NCI-H2196 (cell line): Measurements from ENCODE around the gene MEGF6.
A peak's percentile ranks its signal among the peaks of the same experiment; 100 is the strongest.

ENCODE experiments used
- DNase-seq: peaks from one replicate; lab custom pipeline; 2025; ENCODE audit not compliant: unreplicated experiment; lab: John Stamatoyannopoulos, UW

MEGF6 gene

DNA sequence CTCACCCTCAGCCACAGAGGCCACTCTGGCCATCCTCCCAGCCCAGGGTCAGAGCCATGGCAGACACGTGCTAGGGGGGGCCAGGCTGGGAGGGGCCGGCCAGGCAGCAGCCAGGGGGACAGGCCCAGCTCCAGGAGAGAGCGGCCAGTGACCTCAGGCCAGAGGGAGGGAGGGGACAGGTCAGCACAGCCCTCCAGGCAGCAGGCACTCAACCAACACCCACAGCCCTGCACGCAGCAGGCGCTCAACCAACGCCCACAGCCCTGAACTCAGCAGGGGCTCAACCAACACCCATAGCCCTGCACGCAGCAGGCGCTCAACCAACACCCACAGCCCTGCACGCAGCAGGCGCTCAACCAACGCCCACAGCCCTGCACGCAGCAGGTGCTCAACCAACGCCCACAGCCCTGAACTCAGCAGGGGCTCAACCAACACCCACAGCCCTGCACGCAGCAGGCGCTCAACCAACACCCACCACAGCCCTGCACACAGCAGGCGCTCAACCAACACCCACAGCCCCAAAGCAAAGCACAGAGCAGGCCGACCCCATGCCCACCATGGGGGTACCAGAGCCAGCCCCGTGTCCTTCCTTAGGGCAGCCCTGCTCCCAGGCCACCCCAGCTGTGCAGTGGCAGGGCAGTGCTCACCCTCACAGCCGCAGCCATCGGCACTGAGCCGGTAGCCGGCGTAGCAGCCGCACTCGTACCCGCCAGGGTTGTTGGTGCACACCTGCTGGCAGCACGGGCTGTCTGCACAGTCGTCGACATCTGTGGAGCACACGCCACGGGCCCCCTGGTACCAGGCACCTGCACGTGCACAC lies 101.0 kb downstream of the MEGF6 start:
- no peak for DNase-seq

DNA sequence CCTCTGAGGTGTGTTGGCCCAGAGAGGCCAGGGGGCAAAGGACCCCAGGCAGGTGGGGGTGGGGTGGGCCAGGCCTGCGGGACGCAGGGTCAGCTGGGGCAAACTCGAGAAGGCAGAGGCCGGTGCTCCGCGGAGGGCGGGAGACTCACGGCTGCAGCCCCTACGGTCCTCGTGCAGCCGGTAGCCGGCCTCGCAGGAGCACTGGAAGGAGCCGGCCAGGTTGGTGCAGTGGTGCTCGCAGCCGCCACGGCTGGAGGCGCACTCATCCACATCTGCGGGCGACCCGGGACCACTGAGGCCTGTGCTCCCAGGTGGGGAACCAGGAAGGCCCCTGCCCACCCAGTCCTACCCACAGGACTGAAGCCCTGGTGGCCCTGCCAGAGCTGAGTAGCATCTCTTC lies 101.6 kb downstream of the MEGF6 start:
- no peak for DNase-seq

DNA sequence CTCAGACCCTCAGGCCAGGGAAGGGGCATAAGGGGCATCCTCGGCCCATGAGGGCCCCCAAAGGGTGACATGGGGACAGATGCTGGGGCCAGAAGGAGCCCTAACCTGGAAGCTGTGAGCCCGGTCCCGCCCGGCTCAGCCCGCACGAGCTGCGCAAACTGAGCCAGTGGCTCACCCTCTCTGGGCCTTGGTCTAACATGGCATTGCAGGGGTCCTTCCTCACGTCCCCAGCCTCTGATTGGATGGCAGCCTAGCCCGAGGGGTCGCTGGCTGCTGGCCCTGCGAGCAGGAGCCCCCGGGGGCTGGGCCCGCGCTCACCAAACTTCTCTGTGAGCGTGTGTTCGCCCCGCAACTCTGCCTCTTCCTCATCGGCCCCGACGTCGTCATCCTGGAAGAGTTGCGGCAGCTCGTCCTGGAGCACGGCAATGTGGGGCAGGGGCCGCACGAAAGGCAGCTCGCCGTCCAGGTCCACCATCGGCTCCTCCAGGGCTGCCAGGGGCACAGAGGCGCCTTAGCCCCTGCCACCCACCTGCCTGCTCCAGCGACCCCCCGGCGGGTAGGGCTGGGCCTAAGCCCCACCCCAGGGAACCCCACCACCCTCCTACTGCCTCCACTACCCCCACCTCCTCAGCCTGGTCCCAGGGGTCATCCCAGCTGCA lies 102.4 kb downstream of the MEGF6 start:
- no peak for DNase-seq

DNA sequence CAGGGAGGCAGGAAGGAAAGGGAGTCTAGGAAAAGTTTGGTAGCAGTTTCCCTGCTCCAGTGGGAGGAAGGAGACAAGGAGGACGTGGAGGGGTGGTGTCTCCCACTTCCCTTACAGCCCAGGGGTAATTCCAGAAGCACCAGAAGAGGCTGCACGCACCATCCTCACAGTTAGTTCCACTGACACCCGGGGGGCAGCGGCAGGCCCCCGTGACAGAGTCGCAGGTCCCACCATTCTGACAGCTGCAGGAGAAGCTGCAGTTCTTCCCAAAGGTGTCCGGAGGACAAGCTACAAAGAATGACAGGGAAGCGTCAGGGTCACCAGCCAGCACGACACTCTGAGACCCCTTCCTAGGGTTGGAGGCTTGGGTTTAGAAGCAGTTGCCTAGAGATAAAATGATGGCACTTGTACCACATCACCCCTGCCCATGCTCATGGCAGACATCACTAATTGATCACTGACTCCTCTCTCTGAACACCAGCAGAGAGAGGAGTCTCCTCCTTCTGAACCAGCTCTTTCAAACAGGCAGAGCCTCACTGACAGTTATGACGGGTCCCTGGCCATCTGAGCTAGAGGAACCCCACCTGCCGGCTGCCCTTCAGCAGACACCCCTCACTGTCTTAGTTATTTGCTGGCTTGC lies 103.6 kb downstream of the MEGF6 start:
- no peak for DNase-seq

DNA sequence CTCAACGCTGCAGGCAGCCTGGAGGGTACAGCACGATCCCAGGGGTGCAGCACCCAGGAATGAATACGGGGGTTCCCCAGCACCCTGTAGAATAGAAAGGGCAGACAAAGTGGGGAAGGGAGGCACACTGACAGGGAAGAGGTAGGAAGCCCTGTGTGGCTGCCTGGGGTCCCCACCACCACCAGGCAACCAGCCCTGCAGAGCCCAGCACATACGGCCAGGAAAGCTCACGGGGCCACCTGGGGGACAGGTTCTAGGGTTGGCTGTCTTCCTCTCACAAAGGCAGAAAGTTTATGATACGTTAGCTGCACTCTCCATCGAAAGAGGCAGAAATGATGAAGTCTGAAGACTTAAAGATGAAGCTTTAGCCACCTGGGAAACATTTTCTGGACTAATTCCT lies 104.4 kb downstream of the MEGF6 start:
- no peak for DNase-seq

DNA sequence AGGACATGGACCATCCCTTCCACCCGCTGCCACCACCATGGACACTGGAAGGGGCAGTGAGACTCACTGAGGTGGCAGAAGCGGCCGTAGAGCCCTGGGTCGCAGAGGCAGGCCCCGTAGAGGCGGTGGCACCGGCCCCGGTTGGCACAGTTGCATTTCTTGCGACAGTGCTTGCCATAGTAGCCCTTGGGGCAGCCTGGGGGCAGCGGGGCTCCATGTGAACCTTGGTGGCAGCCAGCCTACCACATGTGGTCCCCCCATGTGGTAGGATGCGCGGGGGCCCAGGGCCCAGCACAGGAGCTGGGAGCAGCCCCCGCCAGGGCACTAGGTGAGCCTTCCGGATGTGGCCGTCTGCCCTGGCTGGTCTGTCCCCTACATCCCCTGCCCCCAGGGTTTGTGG lies 105.3 kb downstream of the MEGF6 start:
- no peak for DNase-seq

DNA sequence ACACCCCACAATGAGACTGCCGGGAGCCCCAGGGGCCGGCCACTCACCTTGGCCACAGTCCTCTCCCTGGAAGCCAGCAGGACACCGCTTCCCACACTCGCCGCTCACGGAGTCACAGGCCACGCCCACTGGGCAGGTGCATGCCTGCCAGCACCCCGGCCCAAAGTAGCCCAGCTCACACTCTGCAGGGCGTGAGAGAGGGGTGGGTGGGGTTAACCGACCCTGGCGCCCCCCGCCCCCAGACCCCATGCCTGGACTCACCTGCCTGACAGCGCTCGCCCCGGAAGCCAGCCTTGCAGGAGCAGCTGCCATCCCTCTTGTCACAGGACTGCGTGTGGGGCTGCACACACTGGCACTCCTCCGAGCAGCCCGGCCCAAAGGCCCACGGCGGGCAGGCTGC lies 106.1 kb downstream of the MEGF6 start:
- DNase-seq: peak; percentile 61

DNA sequence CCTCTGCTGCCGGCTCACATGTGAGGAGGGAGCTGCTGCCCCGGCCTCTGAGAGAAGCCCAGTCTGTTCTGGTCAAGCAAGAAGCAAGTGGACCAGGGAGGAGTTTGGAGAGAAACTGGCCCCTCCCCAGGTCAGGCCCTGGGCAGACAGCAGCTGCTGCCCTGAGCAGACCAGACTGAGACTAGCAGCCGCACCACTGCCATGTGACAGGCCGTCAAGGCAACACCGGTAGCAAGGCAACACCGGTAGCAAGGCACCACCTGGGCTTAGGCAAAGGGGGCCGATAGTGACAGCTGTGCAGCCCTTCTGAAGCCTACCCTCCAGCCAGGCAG lies 106.5 kb downstream of the MEGF6 start:
- DNase-seq: peak; percentile 61

DNA sequence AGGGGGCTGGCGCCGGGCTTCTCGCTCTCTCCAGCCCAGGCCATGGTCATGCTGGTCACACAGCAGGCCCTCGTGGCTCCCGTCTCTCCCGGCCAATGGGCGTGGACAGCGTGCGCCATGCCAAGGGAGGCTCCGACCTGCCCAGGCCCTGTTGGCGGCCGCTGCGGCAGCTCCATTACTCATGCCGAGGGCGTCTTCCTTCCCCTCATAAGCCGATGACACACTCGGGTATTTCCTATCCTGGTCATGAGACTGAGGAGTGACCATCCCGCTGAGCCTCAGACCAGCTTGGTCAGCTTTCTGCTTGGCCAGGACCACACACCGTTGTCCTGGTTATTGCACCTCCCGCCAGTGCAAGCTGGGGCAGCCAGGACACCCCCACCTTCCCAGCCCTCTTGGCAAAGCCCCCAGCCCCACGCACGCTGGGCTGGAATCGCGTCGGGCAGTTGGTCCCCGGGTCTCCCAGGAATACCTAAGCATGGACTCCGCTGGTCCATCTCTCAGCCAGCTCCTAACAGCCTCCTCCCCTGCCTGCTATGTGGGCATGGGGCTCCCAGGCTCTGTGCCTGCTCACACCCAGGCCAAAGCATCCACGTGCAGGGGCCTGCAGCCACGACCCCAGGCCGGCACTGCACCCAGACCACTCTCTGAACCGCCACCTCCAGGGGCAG lies 107.0 kb downstream of the MEGF6 start:
- DNase-seq: peak; percentile 14

DNA sequence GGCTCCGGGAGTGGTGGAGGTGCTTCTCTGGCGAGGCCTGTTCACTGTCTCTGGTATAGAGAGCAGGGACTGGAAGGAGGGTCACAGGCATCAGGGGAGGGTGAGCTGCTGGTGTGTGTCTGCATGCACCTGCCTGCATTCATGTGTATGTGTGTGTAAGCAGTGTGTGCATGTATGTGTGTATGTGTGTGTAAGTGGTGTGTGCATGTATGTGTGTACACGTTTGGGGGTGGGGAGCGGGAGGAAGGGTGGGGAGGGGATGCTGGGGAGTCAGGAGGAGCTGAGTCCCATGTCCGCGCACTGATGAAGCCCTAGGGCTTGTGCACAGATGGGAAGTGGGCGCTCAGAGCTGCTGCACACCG lies 107.8 kb downstream of the MEGF6 start:
- DNase-seq: no peak

DNA sequence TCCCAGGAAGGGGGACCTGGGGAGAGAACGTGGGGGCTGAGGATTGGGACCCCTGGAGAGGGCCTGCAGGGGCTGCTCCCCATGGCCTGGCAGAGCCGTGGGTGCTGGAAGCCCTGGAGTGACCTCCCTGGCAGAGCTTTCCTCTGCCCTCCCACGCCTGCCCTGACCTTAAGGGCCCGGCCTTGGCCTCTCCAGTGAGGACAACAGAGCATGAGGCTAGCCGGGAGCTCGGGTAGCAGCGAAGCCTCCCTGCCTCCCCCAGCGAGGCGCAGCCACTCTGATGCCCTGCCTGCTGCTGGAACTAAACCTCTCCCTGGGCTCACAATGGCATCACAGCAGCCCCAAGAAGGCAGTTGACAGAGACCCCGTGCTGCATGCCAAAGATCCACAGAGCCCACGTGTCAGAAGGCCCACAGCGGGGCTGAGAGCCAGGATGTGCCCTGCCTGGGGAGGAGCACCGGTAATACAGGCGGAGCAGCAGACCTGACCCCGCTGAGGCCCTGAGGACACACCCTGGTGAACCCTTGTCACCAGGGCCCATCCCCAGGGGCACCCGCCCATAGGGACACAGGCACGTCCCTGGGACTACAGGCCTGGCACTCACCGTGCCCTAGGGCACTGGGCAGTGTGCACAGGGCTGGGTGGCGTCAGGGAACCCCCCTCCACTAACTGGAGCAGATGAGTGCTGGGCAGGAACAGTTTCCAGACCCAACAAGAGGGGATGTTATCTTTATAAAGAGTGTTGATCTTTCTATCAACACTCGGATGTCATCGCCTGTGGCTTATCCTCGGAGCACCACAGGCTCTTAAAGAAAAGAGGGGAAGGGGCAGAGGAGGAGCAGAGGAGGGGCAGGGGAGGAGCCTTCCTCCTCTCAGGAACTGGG lies 108.4 kb downstream of the MEGF6 start:
- DNase-seq: no peak

DNA sequence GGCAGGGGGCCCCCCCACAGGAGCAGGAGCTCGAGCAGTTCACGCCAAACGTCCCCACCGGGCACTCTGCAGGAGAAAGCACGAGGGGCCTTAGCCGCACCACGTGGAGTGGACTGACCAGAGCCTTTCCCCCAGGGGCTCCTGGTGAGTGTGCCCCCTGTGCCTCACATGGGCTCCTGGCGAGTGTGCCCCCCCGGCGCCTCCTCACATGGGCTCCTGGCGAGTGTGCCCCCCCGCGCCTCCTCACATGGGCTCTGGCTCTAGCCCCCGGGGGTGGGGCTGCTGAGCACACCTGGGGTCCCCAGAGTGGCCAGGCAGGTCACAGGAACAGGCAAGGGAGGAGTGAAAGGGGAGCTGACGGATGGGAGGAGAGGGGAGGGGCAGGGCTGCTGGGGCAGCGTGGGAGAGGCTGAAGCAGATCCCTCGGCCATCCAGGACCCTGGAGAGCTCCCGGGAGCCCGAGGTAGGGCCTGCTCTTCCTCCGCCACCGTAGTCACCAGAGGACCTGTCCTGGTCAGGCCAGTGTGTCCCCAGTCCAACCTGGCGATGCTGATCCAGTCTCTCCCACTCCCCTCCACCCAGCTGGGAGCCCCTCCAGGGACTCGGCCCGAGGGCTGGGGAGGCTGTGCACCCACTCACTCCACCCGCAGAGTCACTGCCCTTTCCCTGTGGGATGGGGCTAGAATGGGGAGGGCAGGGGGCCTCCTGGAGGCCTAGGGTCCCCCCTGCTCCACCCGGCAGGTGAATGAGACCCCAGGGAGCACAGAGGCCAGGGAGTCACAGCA lies 109.3 kb downstream of the MEGF6 start:
- DNase-seq: peak; percentile 11

DNA sequence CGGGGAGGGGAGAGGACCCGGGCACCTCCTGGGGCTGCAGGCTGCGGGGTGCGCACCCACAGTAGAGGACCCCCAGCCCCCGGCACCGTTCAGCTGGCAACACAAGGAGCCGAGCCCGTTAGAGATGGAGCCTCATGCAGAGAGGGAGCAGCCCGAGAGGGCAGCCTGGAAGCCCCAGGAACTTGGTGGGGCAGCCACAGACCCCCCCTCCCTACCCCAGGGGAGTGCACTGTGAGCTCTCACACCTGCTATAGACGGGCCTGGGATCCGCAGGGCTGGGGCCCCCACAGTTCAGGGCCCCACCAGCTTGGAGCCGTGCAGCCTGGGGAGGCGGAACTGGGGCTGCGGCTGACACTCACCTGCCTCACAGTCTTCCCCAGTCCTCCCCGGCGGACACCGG lies 109.9 kb downstream of the MEGF6 start:
- DNase-seq: no peak

DNA sequence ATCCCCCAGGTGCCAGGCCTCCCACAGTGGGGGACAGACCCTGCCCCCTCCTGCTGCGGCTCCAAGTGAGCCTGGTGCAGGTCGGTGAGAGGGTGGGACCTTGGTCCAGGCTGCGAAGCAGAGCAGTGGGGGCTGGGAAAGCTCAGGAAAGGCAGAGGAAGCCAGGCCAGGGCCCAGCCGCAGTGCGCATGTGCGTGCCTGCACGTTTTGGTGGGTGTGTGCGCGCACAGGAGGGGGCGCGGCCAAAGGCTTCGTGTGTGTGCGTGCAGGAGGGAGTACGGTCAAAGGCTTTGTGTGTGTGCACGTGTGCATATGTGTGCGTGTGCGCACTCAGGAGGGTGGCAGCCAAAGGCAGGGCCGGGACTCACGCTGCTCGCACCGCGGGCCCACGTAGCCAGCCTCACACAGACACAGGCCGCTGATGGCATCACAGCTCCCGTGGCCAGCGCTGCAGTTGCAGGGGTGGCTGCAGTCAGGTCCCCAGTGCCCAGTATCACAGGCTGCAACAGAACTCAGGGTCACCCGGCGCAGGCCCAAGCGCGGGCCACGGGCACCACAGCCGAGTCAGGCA lies 111.0 kb downstream of the MEGF6 start:
- no peak for DNase-seq

DNA sequence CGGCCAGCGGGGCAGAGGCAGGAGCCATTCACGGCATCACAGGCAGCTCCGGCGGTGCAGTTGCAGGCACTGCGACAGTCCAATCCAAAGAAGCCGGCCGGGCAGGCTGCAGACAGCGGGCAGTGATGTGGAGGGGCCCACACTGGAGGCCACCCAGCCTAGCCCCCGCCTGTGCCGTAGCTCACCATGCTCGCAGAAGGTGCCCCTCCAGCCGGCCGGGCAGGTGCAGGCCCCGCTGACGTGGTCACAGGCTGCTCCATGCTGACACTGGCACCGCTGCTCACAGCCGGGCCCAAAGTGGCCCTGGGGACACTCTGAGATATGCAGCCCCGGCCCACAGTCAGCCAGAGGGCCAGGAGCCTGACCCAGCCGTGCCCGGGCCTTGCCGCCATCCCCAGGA lies 111.7 kb downstream of the MEGF6 start:
- no peak for DNase-seq

DNA sequence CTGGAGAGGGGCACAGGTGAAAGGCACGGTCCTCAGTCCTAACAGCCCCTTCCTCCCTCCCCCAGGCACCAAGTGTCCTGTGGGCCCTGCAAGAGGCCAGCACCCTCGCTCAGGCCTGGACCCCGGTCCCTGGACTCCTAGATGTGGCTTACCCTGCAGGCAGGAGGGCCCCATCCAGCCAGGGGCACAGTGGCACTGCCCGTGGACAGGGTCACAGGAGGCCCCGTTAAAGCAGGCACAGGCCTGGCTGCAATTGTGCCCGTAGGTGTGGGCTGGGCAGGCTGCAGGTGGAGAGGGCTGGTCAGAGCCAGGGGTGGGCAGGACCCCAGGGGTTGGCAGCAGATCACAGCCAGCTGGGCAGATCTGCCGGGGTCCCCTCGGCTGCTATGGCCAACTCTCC lies 112.3 kb downstream of the MEGF6 start:
- DNase-seq: no peak

DNA sequence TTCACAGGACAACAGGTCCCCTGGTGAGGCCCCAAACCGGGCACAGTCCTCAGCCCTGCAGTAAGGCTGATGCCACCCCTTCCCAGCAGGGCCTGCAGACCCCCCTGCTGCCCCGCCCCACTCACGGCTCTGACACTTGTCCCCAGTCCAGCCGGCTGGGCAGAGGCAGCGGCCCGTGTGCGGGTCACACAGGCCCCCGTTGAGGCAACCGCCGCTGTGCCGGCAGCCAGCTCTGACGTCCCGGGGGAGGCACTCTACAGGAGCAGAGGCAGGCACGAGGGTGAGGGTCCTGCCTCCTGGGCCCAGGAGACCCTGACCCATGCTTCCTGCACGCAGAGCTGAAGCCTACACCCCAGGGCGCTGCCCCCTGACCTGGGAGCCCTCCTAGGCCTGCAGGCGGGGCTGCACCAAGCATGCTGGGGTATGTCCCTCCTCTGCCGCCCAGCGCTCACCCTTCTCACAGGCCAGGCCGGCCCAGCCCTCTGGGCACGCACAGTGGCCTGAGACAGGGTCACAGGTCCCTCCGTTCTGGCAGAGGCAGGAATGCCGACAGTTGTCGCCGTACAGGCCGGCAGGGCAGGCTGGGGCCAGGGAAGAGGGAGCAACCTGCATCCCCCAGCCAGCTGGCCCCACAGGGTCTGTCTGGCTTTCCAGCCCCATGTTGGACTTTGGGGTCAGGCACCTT lies 112.9 kb downstream of the MEGF6 start:
- DNase-seq: no peak

DNA sequence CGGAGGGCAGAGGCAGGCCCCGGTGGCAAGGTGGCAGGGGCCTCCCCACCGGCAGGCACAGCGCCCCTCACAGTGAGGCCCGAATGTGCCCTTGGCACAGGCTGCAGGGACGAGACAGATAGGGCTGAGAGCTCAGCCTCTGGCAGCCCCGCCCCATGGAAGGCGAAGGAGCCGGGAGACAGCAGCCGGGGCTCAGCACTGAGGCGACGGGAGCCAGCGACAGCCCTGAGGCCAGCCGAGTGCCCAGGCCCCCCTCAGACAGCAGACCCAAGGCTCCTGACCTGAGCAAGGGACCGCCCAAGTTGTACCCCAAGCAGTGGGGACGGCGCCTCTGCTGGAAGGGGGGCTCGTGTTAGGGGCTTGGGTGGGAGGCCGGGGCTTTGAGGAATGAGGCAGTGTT lies 113.8 kb downstream of the MEGF6 start:
- DNase-seq: no peak

DNA sequence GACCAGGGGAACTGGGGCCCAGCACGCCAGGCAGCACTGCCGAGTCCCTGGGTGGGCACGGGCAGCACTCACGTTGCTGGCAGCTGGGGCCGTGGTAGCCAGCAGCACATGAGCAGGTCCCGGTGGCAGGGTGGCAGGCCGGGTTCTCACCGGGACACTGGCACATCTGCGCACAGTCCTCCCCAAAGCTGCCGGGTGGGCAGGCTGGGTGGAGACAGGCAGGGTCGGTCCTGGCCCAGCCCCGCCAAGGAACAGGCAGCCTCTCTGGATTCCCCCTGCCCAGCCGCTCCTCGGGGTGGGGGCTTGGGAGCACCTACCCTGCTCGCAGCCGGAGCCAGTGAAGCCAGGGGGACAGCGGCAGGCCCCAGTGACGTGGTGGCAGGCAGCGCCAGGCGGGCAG lies 114.4 kb downstream of the MEGF6 start:
- no peak for DNase-seq
